Lung (tissue), 12 donors: ENCODE measurements around the gene SYNE1. TPM values are rescaled to one million over a fixed set of nuclear protein-coding genes. Genes with fewer than 3 reads are reported as not detected.
A peak's percentile ranks its signal among the peaks of the same experiment; 100 is the strongest.

Source experiments
- ATAC-seq: fragments of 200-7000 bp; cut with Tn5 transposase; one replicate; pipeline ENCODE4 v1.9.1; 2020; ENCODE audit warnings: moderate number of reproducible peaks; ENCODE audit not compliant: insufficient read depth, low FRiP score
- DNase-seq, 3 donors: peaks; one replicate each; pipeline ENCODE4 v3.0.0-alpha.2; 2013 to 2017
- H3K27ac ChIP-seq, 2 donors: one replicate each; pipeline ENCODE4 v1.5.1; 2013; ENCODE audit warnings: mild to moderate bottlenecking in 2 of 2, moderate library complexity in 2 of 2, control low read depth in 1 of 2, inconsistent platforms in 1 of 2, low read depth in 1 of 2, low read length in 1 of 2
- H3K27me3 ChIP-seq, 3 donors: one replicate each; pipeline ENCODE4 v1.5.1; 2013; ENCODE audit warnings: low read length in 2 of 3; ENCODE audit not compliant: control insufficient read depth in 3 of 3, insufficient read depth in 3 of 3
- H3K36me3 ChIP-seq, 4 donors: one replicate each; pipeline ENCODE4 v1.5.1; 2013; ENCODE audit warnings: low read length in 4 of 4, mild to moderate bottlenecking in 1 of 4, moderate library complexity in 1 of 4; ENCODE audit not compliant: control insufficient read depth in 4 of 4, insufficient read depth in 4 of 4
- H3K4me1 ChIP-seq, 5 donors: one replicate each; pipeline ENCODE4 v1.5.1; 2013; ENCODE audit warnings: low read length in 5 of 5, mild to moderate bottlenecking in 2 of 5, moderate library complexity in 1 of 5; ENCODE audit not compliant: control insufficient read depth in 5 of 5, insufficient read depth in 5 of 5
- H3K4me3 ChIP-seq: one replicate; pipeline ENCODE4 v1.5.1; 2013; ENCODE audit warnings: mild to moderate bottlenecking, control low read depth, moderate library complexity
- H3K9ac ChIP-seq, 2 donors: one replicate each; pipeline ENCODE4 v1.5.1; 2013; ENCODE audit warnings: low read length in 2 of 2, control low read depth in 1 of 2; ENCODE audit not compliant: insufficient read depth in 1 of 2
- H3K9me3 ChIP-seq, 4 donors: one replicate each; pipeline ENCODE4 v1.5.1; 2013; ENCODE audit warnings: low read length in 3 of 4, mild to moderate bottlenecking in 1 of 4, moderate library complexity in 1 of 4; ENCODE audit not compliant: control insufficient read depth in 4 of 4, insufficient read depth in 3 of 4
- CTCF ChIP-seq: IDR thresholded peaks from 2 replicates; pipeline ENCODE4 v1.5.1; 2012; ENCODE audit warnings: mild to moderate bottlenecking; ENCODE audit errors: control extremely low read depth, extremely low read depth
- WGBS, 2 donors: extraction: QIAGEN DNeasy Blood & Tissue Kit; methylation state at CpG; one replicate each; pipeline ENCODE4 v1.1.7; 2013; 5-methylcytosine and 5-hydroxymethylcytosine counted together
- polyA plus RNA-seq, 2 donors: library from polyadenylated mRNA; stranded (reverse); fragments of 200-250 nt; gene quantifications; one replicate each; pipeline ENCODE4 v1.2.1, GENCODE V29; 2013
- total RNA-seq, 2 donors: library from RNA; depleted of rRNA in 1 of 2; stranded (reverse); fragments of >200 nt in 1 of 2; gene quantifications; one replicate each; pipeline ENCODE4 v1.2.1, GENCODE V29; 2014 to 2021
- donor health status: control.
- donor health status: control.
- donor health status: Bipolar disorder and iron deficiency.
- donor health status: healthy.
- donor health status: DM: yes; HTN: yes; CAD: no.

Gene SYNE1
- total and polyA plus RNA-seq, 4 donors = 26.4 to 352 (median 131) TPM

DNA sequence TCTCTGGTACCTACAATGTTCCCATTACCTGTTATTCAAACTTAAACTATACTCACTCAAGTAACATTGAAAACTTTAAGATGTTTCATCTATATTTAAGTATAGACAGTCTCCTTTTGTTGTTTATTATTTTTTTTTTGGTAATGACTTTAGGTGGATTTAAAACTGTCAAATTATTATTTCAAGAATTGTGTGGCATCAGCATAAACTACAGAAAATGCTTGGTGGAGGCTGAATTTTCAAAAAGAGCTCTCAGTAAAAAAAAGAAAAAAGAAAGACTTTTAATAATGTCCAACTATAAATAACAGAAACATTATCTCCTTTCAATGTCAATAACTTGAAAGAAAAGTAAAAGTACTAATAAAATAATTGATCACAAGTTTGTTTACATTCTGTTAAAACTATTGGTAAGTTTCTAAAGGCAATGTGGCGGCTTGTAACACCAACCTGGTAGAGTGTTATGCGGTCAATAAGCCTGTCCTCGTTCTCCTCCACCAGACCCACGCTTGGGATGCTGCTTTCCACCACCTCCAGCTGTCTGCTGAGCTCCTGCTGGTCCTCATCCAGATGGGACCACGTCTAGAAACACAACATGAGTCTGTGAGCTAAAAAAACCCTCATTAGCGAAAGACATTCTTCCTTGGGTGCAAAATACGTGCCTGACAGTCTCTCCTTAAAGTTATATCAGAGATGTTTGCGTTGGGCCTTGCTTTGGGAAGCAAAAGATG is 400.6 kb downstream of the SYNE1 start:
- 94 to 95% methylated on average over 8 of the region's 8 CpGs for WGBS, 2 donors
- Histone ChIP-seq H3K4me1 (peaks cover 0 to 5% (median 0%) of the 10 kb centered on the region in 5 donors), H3K27me3 (no peaks in the 10 kb centered on the region), H3K4me3 (no peak overlapping the region), H3K9ac (no peak overlapping the region), H3K27ac (no peak overlapping the region), H3K9me3 (no peaks in the 10 kb centered on the region), H3K36me3 (peaks cover 24 to 56% (median 36%) of the 10 kb centered on the region in 4 donors)
- no peak for TF ChIP-seq CTCF
- no peak for ATAC-seq
- no peak for DNase-seq

GRCh38 chr6:152233547-152234320 is 403.4 kb downstream of the SYNE1 start:
- no peak for ATAC-seq
- WGBS, 2 donors = 89 to 90% methylated on average over 17 of the region's 17 CpGs
- Histone ChIP-seq H3K9ac (no peak overlapping the region), H3K27me3 (no peaks in the 10 kb centered on the region), H3K36me3 (peaks cover 16 to 53% (median 28%) of the 10 kb centered on the region in 4 donors), H3K27ac (peak overlapping the region; percentile 32 to 33), H3K4me1 (peaks cover 0 to 5% (median 0%) of the 10 kb centered on the region in 5 donors), H3K4me3 (no peak overlapping the region), H3K9me3 (no peaks in the 10 kb centered on the region)
- TF ChIP-seq CTCF = no peak
- DNase-seq = no peak

GRCh38 chr6:152232501-152233151 is 404.5 kb downstream of the SYNE1 start:
- H3K27ac ChIP-seq = peak overlapping the region in 1 of 2 donors; percentile 33
- H3K27me3 ChIP-seq = no peaks in the 10 kb centered on the region
- H3K9me3 ChIP-seq = no peaks in the 10 kb centered on the region
- peaks cover 13 to 58% (median 24%) of the 10 kb centered on the region in 4 donors for H3K36me3 ChIP-seq
- DNase-seq (peak; percentile 32 to 59 (median 52)), ATAC-seq (no peak)
- peaks cover 0 to 5% (median 0%) of the 10 kb centered on the region in 5 donors for H3K4me1 ChIP-seq
- 66 to 76% methylated on average over 5 of the region's 5 CpGs for WGBS, 2 donors
- no peak overlapping the region for H3K4me3 ChIP-seq
- no peak for TF ChIP-seq CTCF
- no peak overlapping the region for H3K9ac ChIP-seq
